ENCODE results near the gene FMNL3. TPM values are rescaled to one million over a fixed set of nuclear protein-coding genes. Genes with fewer than 3 reads are reported as not detected.

FMNL3 gene
- total RNA-seq, 1 donor from 2014 or later: 84.3 TPM

DNA sequence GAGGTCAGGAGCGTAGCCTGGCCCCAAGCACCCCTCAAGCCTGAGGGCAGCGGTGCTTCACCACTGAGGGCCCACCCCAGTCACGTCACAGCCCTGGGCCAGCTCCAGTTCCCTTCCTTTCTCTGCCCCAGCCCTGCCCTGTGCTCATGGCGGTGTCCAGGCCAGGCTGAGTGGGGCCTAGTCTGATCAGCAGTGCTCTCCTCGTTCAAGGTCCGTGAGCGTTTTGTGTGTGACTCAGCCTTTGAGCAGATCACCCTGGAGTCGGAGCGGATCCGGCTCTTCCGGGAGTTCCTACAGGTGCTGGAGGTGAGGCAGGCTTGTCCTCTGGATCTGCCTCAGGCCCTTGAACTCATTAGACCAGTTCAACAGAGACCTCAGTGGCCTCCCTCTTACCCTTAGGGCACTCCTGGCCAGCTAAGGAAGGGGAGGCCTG is 64.8 kb downstream of the FMNL3 start:
- TF ChIP-seq, protein P1, sequence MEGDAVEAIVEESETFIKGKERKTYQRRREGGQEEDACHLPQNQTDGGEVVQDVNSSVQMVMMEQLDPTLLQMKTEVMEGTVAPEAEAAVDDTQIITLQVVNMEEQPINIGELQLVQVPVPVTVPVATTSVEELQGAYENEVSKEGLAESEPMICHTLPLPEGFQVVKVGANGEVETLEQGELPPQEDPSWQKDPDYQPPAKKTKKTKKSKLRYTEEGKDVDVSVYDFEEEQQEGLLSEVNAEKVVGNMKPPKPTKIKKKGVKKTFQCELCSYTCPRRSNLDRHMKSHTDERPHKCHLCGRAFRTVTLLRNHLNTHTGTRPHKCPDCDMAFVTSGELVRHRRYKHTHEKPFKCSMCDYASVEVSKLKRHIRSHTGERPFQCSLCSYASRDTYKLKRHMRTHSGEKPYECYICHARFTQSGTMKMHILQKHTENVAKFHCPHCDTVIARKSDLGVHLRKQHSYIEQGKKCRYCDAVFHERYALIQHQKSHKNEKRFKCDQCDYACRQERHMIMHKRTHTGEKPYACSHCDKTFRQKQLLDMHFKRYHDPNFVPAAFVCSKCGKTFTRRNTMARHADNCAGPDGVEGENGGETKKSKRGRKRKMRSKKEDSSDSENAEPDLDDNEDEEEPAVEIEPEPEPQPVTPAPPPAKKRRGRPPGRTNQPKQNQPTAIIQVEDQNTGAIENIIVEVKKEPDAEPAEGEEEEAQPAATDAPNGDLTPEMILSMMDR (IDR thresholded peaks at IDR 0.05): no peak
- Mint-ChIP-seq H3K4me3 (no peak overlapping the region), H3K27me3 (no peaks in the 10 kb centered on the region), H3K27ac (no peak overlapping the region), H3K9me3 (no peaks in the 10 kb centered on the region), H3K36me3 (ENCODE audit: low read depth) (peaks cover 49% of the 10 kb centered on the region), H3K4me1 (peaks cover 39% of the 10 kb centered on the region)
- ChIA-PET CTCF (interaction anchor here (14.7 kb wide), 1 partner anchor 67 kb away, joined by 284 read pairs; the partner anchor contains the start of gene FMNL3), POLR2A (interaction anchor here (1.1 to 3.4 kb wide), 3 partner anchors 64 to 99 kb away, joined by 3 to 27 read pairs (median 8); partner anchors contain the start of genes FMNL3 and TMBIM6)
- DNase-seq (no peak), ATAC-seq (ENCODE audit: low read depth) (no peak)
- intact Hi-C loops (cut with micrococcal nuclease): no loop called here

DNA sequence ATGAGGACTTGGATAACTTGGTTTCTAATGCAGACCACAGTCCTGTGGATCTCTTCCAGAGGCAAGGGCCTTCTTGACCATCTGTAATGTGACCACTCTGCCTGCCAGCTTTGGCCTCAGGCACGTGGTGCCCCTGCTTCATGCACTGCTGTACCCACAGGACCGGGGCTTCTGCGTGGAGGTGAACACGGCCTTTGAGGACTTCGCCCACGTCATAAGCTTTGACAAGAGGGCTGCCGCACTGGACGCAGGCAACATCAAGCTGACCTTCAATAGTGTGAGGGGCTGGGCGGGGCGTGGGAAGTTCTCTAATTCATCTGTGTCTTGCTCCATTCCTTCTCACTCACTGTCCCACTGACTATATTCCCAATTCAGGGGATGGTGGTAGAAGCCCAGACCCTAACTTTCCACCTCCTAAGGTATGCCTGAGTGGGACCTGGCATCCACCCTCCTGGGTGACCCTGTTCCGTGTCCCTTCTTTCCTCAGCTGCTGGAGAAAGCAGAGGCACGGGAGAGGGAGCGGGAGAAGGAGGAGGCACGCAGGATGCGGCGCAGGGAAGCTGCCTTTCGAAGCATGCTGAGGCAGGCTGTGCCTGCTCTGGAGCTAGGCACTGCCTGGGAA is 65.3 kb downstream of the FMNL3 start:
- Mint-ChIP-seq H3K4me3 (no peak overlapping the region), H3K4me1 (peaks cover 43% of the 10 kb centered on the region), H3K27me3 (no peaks in the 10 kb centered on the region), H3K27ac (peak overlapping the region; percentile 51), H3K9me3 (no peaks in the 10 kb centered on the region), H3K36me3 (ENCODE audit: low read depth) (peaks cover 44% of the 10 kb centered on the region)
- POLR2A ChIA-PET: interaction anchor here (0.7 to 1.9 kb wide), 5 partner anchors 60 to 100 kb away, joined by 3 to 8 read pairs (median 3); partner anchors contain the start of genes FMNL3 and TMBIM6
- ATAC-seq (ENCODE audit: low read depth) (no peak), DNase-seq (no peak)
- CTCF ChIA-PET: interaction anchor here (14.7 kb wide), 1 partner anchor 68 kb away, joined by 284 read pairs; the partner anchor contains the start of gene FMNL3
- intact Hi-C loops (cut with micrococcal nuclease): no loop called here
- TF ChIP-seq, protein P1 (IDR thresholded peaks at IDR 0.05): no peak

DNA sequence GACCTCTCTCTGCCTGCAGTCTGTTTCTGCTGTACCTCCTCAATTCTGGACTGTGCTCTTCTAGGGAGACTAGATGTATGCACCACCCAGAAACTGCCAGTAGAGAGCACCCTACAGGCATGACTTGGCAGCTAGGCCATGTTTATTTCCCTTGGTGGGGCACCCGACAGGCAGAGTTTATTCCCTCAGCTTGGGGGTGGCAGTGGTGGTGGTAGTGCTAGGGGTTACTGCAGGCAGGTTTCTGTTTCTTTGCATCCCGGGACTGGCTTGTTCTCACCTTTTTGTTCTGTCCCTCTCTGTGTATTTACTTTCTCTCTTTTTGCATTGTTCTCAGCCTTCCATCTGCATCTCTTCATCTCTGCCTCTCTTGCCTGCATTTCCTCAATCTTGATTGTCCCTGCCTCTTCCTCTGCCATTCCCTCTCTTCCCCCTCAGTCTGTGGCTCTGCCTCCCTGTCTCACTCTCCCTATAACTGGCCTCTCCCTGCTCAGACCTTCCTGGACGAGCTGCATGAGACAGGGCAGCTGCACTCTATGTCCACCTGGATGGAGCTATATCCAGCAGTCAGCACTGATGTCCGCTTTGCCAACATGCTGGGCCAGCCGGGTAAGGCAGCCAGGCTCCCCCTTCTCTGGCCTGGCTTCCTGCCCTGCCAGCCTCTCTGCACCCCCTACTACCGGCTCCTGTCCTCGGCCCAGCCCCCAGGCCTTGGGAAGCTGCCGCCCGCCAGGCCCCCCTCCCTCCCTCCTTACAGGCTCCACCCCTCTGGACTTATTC is 70.0 kb downstream of the FMNL3 start:
- intact Hi-C loops (cut with micrococcal nuclease): loop anchor here (1.0 to 2.0 kb wide), 4 partner anchors 70 to 202 kb away; partner anchors contain the start of gene FMNL3
- H3K4me1 Mint-ChIP-seq: peaks cover 27% of the 10 kb centered on the region
- TF ChIP-seq, protein P1 (IDR thresholded peaks at IDR 0.05): no peak
- no peaks in the 10 kb centered on the region for H3K9me3 Mint-ChIP-seq
- DNase-seq (peak; percentile 22), ATAC-seq (ENCODE audit: low read depth) (peak; percentile 94)
- ChIA-PET CTCF (interaction anchor here (0.7 to 14.7 kb wide), 15 partner anchors 11 to 201 kb away, joined by 3 to 284 read pairs (median 5); partner anchors contain the start of genes FMNL3, PRPF40B and TMBIM6), POLR2A (interaction anchor here (0.6 to 2.6 kb wide), 6 partner anchors 14 to 1137 kb away, joined by 3 to 12 read pairs (median 4); partner anchors contain the start of genes PRPF40B, SPATS2 and TMBIM6)
- H3K27ac Mint-ChIP-seq: peak overlapping the region; percentile 22
- H3K4me3 Mint-ChIP-seq: no peak overlapping the region
- peaks cover 4% of the 10 kb centered on the region for H3K36me3 Mint-ChIP-seq (ENCODE audit: low read depth)
- no peaks in the 10 kb centered on the region for H3K27me3 Mint-ChIP-seq

DNA sequence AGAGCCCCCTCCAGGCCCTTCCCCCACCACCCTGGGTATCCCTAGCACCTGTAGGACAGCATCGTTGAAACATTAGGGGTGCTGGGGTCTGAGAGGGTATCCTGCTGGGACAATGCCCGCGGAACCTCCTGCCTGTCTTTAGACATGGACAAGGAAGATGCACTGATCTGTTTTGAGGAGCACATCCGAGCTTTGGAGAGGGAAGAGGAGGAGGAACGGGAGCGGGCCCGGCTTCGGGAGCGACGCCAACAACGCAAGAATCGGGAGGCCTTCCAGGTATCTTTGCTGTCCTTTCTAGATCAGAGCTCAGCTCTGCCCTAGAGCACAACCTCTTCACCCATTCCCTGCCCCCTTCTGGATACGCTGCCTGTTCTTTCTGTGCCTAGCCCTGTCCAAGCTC is 70.6 kb downstream of the FMNL3 start:
- no peak for DNase-seq
- no peak for ATAC-seq (ENCODE audit: low read depth)
- peaks cover 4% of the 10 kb centered on the region for H3K36me3 Mint-ChIP-seq (ENCODE audit: low read depth)
- CTCF ChIA-PET: interaction anchor here (0.7 to 14.7 kb wide), 12 partner anchors 9 to 141 kb away, joined by 3 to 284 read pairs (median 5); partner anchors contain the start of genes FMNL3, PRPF40B and TMBIM6
- intact Hi-C loops (cut with micrococcal nuclease): loop anchor here (2.0 kb wide), 2 partner anchors 126 to 202 kb away; no protein-coding TSS in a partner anchor
- no peaks in the 10 kb centered on the region for H3K27me3 Mint-ChIP-seq
- TF ChIP-seq, protein P1 (IDR thresholded peaks at IDR 0.05): no peak
- H3K4me3 Mint-ChIP-seq: no peak overlapping the region
- H3K4me1 Mint-ChIP-seq: peaks cover 27% of the 10 kb centered on the region
- no peaks in the 10 kb centered on the region for H3K9me3 Mint-ChIP-seq
- H3K27ac Mint-ChIP-seq: no peak overlapping the region
- POLR2A ChIA-PET: interaction anchor here (0.6 to 2.6 kb wide), 6 partner anchors 14 to 270 kb away, joined by 3 to 12 read pairs (median 4); partner anchors contain the start of genes NCKAP5L, PRPF40B, SPATS2 and TMBIM6

Measured in activated B cell treated with CpG ODN at 0.5 μM for 24 hours (primary cell).